Measurements from ENCODE around the gene KCNH5.

KCNH5 gene

DNA sequence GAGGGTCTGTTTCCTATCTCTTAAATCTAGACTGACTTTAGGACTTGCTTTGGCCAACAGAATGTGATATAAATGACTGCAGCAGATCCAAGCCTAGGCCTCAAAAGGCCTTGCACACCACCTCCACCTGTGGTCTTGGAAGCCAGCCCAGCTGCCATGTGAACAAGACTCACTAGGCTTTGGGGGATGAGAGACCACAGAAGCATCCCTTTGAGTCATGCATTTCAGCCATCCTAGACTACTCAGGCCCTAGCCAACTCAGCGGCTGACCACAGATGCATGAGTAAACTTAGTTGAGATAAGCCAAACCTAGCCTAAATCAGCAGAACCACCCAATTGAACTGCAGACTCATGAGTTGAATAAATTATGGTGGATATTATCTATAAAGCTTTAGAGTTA is 87.7 kb downstream of the KCNH5 start:
- H3K4me3 ChIP-seq (replicated peaks in 1 of 2; ENCODE audit: low read depth in 2 of 2, low read length in 2 of 2): no peak overlapping the region
- TF ChIP-seq, protein P1, sequence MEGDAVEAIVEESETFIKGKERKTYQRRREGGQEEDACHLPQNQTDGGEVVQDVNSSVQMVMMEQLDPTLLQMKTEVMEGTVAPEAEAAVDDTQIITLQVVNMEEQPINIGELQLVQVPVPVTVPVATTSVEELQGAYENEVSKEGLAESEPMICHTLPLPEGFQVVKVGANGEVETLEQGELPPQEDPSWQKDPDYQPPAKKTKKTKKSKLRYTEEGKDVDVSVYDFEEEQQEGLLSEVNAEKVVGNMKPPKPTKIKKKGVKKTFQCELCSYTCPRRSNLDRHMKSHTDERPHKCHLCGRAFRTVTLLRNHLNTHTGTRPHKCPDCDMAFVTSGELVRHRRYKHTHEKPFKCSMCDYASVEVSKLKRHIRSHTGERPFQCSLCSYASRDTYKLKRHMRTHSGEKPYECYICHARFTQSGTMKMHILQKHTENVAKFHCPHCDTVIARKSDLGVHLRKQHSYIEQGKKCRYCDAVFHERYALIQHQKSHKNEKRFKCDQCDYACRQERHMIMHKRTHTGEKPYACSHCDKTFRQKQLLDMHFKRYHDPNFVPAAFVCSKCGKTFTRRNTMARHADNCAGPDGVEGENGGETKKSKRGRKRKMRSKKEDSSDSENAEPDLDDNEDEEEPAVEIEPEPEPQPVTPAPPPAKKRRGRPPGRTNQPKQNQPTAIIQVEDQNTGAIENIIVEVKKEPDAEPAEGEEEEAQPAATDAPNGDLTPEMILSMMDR (IDR thresholded peaks at IDR 0.05; ENCODE audit: low read depth, low read length): no peak
- DNase-seq (ENCODE audit: low read depth in 2 of 2): peak; percentile 56 to 96

- peak in 1 of 2 donors; percentile 29 for DNase-seq (ENCODE audit: low read depth in 2 of 2)
- TF ChIP-seq, protein P1 (IDR thresholded peaks at IDR 0.05; ENCODE audit: low read depth, low read length): no peak
- no peak overlapping the region for H3K4me3 ChIP-seq (replicated peaks in 1 of 2; ENCODE audit: low read depth in 2 of 2, low read length in 2 of 2)
These were observed 88.8 kb downstream of the KCNH5 start for GRCh38 chr14:62956413-62956812.

DNA sequence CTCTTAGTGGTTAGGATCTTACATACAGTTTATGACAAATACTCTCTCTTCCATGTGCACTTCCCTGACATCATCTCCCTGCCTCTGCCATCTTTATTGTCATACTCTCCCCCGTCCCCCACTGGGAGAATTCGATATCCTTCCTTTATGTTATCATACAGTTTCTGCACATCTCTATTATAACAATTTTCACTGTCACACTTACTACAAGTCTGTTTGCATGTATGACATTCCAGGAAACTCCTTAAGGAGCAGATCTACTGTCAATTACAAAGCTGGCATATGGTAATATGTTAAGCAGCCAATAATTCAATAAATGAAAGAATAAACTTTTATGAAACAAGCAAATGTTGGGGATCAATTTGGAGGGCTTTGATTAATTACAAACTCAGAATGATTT is 91.1 kb downstream of the KCNH5 start:
- DNase-seq (ENCODE audit: low read depth in 2 of 2): no peak
- TF ChIP-seq, protein P1 (IDR thresholded peaks at IDR 0.05; ENCODE audit: low read depth, low read length): no peak
- no peak overlapping the region for H3K4me3 ChIP-seq (replicated peaks in 1 of 2; ENCODE audit: low read depth in 2 of 2, low read length in 2 of 2)

GRCh38 chr14:62952226-62952625 is 93.0 kb downstream of the KCNH5 start:
- peak in 1 of 2 donors; percentile 18 for DNase-seq (ENCODE audit: low read depth in 2 of 2)
- TF ChIP-seq, protein P1 (IDR thresholded peaks at IDR 0.05; ENCODE audit: low read depth, low read length): no peak
- no peak overlapping the region for H3K4me3 ChIP-seq (replicated peaks in 1 of 2; ENCODE audit: low read depth in 2 of 2, low read length in 2 of 2)

- no peak for DNase-seq (ENCODE audit: low read depth in 2 of 2)
- H3K4me3 ChIP-seq (replicated peaks in 1 of 2; ENCODE audit: low read depth in 2 of 2, low read length in 2 of 2): no peak overlapping the region
- TF ChIP-seq, protein P1 (IDR thresholded peaks at IDR 0.05; ENCODE audit: low read depth, low read length): no peak
These were observed 98.0 kb downstream of the KCNH5 start for GRCh38 chr14:62947301-62947700.

GRCh38 chr14:62946221-62946620 is 99.0 kb downstream of the KCNH5 start:
- no peak for DNase-seq (ENCODE audit: low read depth in 2 of 2)

DNA sequence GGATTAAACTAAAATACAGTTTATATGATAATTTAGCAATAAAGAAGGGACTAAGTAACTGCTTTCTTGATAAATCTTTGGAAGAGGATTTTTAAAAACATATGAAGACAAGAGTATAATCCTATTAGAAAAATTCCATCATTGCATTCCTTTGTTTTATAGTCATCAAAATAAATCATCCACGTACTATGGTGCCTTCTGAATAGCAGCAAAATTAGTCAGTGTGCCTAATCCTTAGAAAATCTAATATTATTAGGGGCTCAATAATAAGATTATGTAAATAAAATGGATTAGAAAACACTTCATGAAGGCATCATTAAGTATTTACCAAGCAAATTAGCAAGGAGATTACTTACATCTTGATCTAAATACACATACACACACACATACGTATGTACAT is 102.1 kb downstream of the KCNH5 start:
- DNase-seq (ENCODE audit: low read depth in 2 of 2): peak in 1 of 2 donors; percentile 42
- H3K4me3 ChIP-seq (replicated peaks in 1 of 2; ENCODE audit: low read depth in 2 of 2, low read length in 2 of 2): no peak overlapping the region

More at GRCh38 chr14:62946221-62946620, 99.0 kb downstream of the KCNH5 start:
- TF ChIP-seq, protein P1 (IDR thresholded peaks at IDR 0.05; ENCODE audit: low read depth, low read length): no peak
- no peak overlapping the region for H3K4me3 ChIP-seq (replicated peaks in 1 of 2; ENCODE audit: low read depth in 2 of 2, low read length in 2 of 2)

More for the DNA sequence above, 102.1 kb downstream of the KCNH5 start:
- TF ChIP-seq, protein P1 (IDR thresholded peaks at IDR 0.05; ENCODE audit: low read depth, low read length): no peak

Measured in cardiac fibroblast (primary cell).